ENCODE results near the gene UGT2B10.

The UGT2B10 gene

DNA sequence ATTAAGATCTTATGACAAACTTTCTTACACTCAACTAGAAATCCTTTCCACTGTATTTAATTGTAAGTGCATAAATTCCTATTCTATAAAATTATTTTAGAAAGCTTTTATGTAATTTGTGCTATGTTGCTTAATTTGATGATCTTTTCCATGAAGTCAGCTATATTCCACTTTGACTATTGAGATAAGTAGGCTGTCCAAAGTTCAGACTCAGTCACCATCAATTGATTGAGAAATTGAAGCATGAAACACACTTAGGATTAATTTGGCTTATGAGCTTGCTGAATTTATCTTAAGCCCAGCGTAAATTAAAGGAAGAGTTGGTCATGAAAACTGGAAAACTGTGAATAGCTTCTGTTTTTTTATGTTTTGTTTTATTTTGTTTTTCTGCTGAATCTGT is 18.7 kb upstream of the UGT2B10 start:
- H3K9me2 ChIP-seq (ENCODE audit: low read depth, low read length) = no peaks in the 10 kb centered on the region
- H3K4me3 ChIP-seq (ENCODE audit: low read depth, low read length, poor library complexity, severe bottlenecking) = no peak overlapping the region
- TF ChIP-seq EZH2 (IDR thresholded peaks at IDR 0.05; ENCODE audit: borderline replicate concordance, low read length) = no peak
- no peak overlapping the region for H3K4me2 ChIP-seq (ENCODE audit: low read length)
- H4K20me1 ChIP-seq (ENCODE audit: insufficient read depth, low read length) = no peaks in the 10 kb centered on the region
- H3K36me3 ChIP-seq (ENCODE audit: insufficient read depth, low read length) = no peaks in the 10 kb centered on the region
- H3K79me2 ChIP-seq (ENCODE audit: insufficient read depth, low read length) = no peaks in the 10 kb centered on the region
- no peaks in the 10 kb centered on the region for H3F3A ChIP-seq (ENCODE audit: insufficient read depth, low read length)
- H3K27me3 ChIP-seq (ENCODE audit: insufficient read depth, low read length) = no peaks in the 10 kb centered on the region
- no peak overlapping the region for H2AFZ ChIP-seq (ENCODE audit: low read length)
- H3K27ac ChIP-seq (ENCODE audit: low read depth, low read length, poor library complexity, severe bottlenecking) = no peak overlapping the region
- no peaks in the 10 kb centered on the region for H3K9me3 ChIP-seq (ENCODE audit: low read length)
- no peak overlapping the region for H3K9ac ChIP-seq (ENCODE audit: low read length)
- no peaks in the 10 kb centered on the region for H3K4me1 ChIP-seq (ENCODE audit: insufficient read depth, low read length, severe bottlenecking)

DNA sequence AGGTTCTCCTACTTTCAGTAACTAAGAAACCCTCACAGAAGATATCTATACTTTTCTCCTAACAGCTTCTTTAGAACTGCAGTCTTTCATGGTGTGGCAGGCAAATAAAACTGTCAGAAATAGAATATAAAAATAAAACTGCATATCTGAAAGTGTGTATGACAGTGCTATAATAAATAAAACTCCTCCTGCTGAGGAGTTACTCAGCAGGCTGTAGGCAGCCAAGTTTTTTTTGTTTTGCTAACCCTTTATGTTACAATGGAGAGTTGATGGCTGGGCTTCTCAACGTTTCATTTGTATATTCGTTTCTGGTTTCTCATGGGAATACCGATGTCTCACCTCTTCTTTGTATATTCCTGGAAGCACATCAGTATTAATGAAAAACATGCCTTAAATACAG is 18.2 kb upstream of the UGT2B10 start:
- Histone ChIP-seq H3K9me3 (ENCODE audit: low read length) (no peaks in the 10 kb centered on the region), H2AFZ (ENCODE audit: low read length) (no peak overlapping the region), H3K27ac (ENCODE audit: low read depth, low read length, poor library complexity, severe bottlenecking) (no peak overlapping the region), H3F3A (ENCODE audit: insufficient read depth, low read length) (no peaks in the 10 kb centered on the region), H3K36me3 (ENCODE audit: insufficient read depth, low read length) (no peaks in the 10 kb centered on the region), H3K9me2 (ENCODE audit: low read depth, low read length) (no peaks in the 10 kb centered on the region), H3K4me2 (ENCODE audit: low read length) (no peak overlapping the region), H3K4me1 (ENCODE audit: insufficient read depth, low read length, severe bottlenecking) (no peaks in the 10 kb centered on the region), H3K9ac (ENCODE audit: low read length) (no peak overlapping the region), H3K27me3 (ENCODE audit: insufficient read depth, low read length) (no peaks in the 10 kb centered on the region), H3K79me2 (ENCODE audit: insufficient read depth, low read length) (no peaks in the 10 kb centered on the region), H4K20me1 (ENCODE audit: insufficient read depth, low read length) (no peaks in the 10 kb centered on the region), H3K4me3 (ENCODE audit: low read depth, low read length, poor library complexity, severe bottlenecking) (no peak overlapping the region)
- TF ChIP-seq, protein P1, sequence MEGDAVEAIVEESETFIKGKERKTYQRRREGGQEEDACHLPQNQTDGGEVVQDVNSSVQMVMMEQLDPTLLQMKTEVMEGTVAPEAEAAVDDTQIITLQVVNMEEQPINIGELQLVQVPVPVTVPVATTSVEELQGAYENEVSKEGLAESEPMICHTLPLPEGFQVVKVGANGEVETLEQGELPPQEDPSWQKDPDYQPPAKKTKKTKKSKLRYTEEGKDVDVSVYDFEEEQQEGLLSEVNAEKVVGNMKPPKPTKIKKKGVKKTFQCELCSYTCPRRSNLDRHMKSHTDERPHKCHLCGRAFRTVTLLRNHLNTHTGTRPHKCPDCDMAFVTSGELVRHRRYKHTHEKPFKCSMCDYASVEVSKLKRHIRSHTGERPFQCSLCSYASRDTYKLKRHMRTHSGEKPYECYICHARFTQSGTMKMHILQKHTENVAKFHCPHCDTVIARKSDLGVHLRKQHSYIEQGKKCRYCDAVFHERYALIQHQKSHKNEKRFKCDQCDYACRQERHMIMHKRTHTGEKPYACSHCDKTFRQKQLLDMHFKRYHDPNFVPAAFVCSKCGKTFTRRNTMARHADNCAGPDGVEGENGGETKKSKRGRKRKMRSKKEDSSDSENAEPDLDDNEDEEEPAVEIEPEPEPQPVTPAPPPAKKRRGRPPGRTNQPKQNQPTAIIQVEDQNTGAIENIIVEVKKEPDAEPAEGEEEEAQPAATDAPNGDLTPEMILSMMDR (IDR thresholded peaks at IDR 0.05; ENCODE audit: low read length) = no peak
- no peak for TF ChIP-seq EZH2 (IDR thresholded peaks at IDR 0.05; ENCODE audit: borderline replicate concordance, low read length)

DNA sequence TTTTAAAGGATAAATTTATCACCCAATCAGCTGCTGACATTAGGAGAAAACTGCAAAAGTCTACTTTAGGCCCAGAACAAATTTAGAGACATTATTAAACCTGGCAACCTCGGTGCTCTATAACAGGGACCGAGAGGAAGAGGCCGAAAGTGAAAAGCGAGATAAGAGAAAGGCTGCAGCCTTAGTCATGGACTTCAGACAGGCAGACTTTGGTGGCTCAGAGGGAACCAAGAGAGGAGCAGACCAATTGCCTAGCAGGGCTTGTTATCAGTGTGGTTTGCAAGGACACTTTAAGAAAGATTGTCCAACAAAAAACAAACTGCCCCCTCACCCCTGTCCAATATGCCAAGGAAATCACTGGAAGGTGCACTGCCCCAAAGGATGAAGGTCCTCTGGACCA is 12.8 kb upstream of the UGT2B10 start:
- Histone ChIP-seq H4K20me1 (ENCODE audit: insufficient read depth, low read length) (no peaks in the 10 kb centered on the region), H3K79me2 (ENCODE audit: insufficient read depth, low read length) (no peaks in the 10 kb centered on the region), H3K9ac (ENCODE audit: low read length) (no peak overlapping the region), H3K4me1 (ENCODE audit: insufficient read depth, low read length, severe bottlenecking) (no peaks in the 10 kb centered on the region), H3K36me3 (ENCODE audit: insufficient read depth, low read length) (no peaks in the 10 kb centered on the region), H2AFZ (ENCODE audit: low read length) (no peak overlapping the region), H3K4me3 (ENCODE audit: low read depth, low read length, poor library complexity, severe bottlenecking) (no peak overlapping the region), H3K27ac (ENCODE audit: low read depth, low read length, poor library complexity, severe bottlenecking) (no peak overlapping the region), H3K9me2 (ENCODE audit: low read depth, low read length) (no peaks in the 10 kb centered on the region), H3K27me3 (ENCODE audit: insufficient read depth, low read length) (no peaks in the 10 kb centered on the region), H3K4me2 (ENCODE audit: low read length) (no peak overlapping the region), H3F3A (ENCODE audit: insufficient read depth, low read length) (no peaks in the 10 kb centered on the region), H3K9me3 (ENCODE audit: low read length) (no peaks in the 10 kb centered on the region)
- TF ChIP-seq EZH2 (IDR thresholded peaks at IDR 0.05; ENCODE audit: borderline replicate concordance, low read length) = no peak
- TF ChIP-seq, protein P1 (IDR thresholded peaks at IDR 0.05; ENCODE audit: low read length) = no peak

DNA sequence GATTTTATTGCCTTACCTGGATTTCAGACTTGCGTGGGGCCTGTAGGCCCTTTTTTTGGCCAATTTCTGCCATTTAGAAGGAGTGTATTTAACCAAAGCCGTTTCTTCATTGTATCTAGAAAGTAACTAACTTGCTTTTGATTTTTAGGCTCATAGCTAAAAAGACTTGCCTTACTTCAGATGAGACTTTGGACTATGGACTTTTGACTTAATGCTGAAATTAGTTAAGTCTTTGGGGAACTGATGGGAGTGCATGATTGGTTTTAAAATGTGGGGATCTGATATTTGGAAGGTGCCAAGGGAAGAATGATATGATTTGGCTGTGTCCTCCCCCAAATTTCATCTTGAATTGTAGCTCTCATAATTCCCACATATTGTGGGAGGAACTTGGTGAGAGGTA is 7.7 kb upstream of the UGT2B10 start:
- Histone ChIP-seq H4K20me1 (ENCODE audit: insufficient read depth, low read length) (no peaks in the 10 kb centered on the region), H3F3A (ENCODE audit: insufficient read depth, low read length) (no peaks in the 10 kb centered on the region), H3K9me3 (ENCODE audit: low read length) (no peaks in the 10 kb centered on the region), H3K4me3 (ENCODE audit: low read depth, low read length, poor library complexity, severe bottlenecking) (no peak overlapping the region), H3K27me3 (ENCODE audit: insufficient read depth, low read length) (no peaks in the 10 kb centered on the region), H3K79me2 (ENCODE audit: insufficient read depth, low read length) (no peaks in the 10 kb centered on the region), H3K27ac (ENCODE audit: low read depth, low read length, poor library complexity, severe bottlenecking) (no peak overlapping the region), H3K36me3 (ENCODE audit: insufficient read depth, low read length) (no peaks in the 10 kb centered on the region), H2AFZ (ENCODE audit: low read length) (no peak overlapping the region), H3K4me1 (ENCODE audit: insufficient read depth, low read length, severe bottlenecking) (no peaks in the 10 kb centered on the region), H3K9ac (ENCODE audit: low read length) (no peak overlapping the region), H3K9me2 (ENCODE audit: low read depth, low read length) (no peaks in the 10 kb centered on the region), H3K4me2 (ENCODE audit: low read length) (no peak overlapping the region)
- TF ChIP-seq EZH2 (IDR thresholded peaks at IDR 0.05; ENCODE audit: borderline replicate concordance, low read length) = no peak
- TF ChIP-seq, protein P1 (IDR thresholded peaks at IDR 0.05; ENCODE audit: low read length) = no peak

All from OCI-LY1 (cell line).